LNCaP clone FGC (cell line): Measurements from ENCODE around the gene SFXN3.

Experiments used
- DNase-seq: peaks from one replicate; pipeline ENCODE4 v3.0.0-alpha.2; 2011; ENCODE audit warnings: low read depth
- H3K4me3 ChIP-seq: 2 replicates; pipeline ENCODE4 v1.5.1; 2011; ENCODE audit warnings: mild to moderate bottlenecking, low read depth, low read length, control low read depth
- TF ChIP-seq, protein P1 (sequence below): IDR thresholded peaks from 2 replicates; pipeline ENCODE4 v1.5.1; 2012; ENCODE audit warnings: mild to moderate bottlenecking; ENCODE audit not compliant: control insufficient read depth, insufficient read depth; ENCODE audit errors: extremely low read depth

SFXN3 gene

DNA sequence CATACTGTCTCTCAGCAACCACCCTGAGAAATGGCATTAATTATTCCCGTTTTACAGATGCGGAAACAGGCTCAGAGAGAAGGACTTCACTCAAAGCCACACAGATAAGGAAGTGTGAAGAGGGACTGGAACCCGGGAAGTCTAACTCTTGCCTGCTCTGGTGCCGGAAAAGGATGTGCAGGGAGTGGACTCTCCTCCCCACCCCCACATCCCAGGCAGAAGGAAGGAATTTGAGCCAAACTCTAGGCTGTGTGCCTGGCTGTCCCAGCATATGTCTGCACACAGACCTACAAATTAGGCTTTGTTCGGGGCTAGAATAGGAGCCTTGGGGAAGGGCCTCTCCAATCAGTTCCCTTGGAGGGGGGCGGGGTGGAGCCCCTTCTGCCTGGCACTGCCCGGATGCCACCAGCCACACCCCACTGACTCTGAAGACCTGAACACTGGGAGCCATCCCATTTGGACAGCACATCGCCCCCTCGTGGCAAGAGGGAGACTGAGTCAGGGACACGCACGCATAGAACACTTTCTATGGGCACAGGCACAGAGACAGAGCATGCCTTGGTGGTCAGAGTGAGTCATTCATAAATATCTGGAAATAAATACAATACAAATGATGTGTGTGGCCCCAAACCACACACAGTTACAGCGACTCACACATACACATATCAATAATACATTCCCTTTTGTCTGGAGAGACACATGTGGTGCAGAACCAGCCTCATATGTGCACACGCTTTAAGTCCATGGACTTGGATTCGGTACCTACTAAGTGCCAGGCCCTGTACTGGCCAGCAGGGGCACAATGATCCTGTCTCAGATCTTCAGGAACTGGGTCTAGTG, 18.3 kb upstream of the SFXN3 start:
- TF ChIP-seq, protein P1, sequence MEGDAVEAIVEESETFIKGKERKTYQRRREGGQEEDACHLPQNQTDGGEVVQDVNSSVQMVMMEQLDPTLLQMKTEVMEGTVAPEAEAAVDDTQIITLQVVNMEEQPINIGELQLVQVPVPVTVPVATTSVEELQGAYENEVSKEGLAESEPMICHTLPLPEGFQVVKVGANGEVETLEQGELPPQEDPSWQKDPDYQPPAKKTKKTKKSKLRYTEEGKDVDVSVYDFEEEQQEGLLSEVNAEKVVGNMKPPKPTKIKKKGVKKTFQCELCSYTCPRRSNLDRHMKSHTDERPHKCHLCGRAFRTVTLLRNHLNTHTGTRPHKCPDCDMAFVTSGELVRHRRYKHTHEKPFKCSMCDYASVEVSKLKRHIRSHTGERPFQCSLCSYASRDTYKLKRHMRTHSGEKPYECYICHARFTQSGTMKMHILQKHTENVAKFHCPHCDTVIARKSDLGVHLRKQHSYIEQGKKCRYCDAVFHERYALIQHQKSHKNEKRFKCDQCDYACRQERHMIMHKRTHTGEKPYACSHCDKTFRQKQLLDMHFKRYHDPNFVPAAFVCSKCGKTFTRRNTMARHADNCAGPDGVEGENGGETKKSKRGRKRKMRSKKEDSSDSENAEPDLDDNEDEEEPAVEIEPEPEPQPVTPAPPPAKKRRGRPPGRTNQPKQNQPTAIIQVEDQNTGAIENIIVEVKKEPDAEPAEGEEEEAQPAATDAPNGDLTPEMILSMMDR, result peak; percentile 65
- no peak for DNase-seq
- no peak overlapping the region for H3K4me3 ChIP-seq

DNA sequence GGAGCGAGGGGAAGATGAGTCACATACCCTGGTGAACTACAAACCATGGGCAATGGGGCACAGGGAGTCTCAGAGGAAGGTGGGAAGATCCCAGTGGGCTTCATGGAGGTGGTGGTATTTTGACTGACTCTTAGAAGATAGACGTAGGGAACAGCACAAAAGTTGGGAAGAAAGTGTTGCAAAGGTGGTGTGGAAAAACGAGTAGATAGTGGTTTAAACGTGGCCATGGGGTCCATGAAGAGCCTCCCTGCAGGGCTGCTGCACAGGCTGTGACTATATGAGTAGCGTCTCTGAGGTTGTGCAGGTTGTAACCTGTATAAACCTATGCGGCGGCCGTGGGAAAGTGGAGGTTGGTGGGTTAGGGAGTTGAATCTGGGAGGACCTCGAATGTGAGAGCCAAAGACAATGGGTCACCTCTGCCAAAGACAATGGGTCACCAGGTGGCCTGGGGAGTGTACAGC, 17.6 kb upstream of the SFXN3 start:
- H3K4me3 ChIP-seq, result no peak overlapping the region
- no peak for DNase-seq
- TF ChIP-seq, protein P1, result no peak

DNA sequence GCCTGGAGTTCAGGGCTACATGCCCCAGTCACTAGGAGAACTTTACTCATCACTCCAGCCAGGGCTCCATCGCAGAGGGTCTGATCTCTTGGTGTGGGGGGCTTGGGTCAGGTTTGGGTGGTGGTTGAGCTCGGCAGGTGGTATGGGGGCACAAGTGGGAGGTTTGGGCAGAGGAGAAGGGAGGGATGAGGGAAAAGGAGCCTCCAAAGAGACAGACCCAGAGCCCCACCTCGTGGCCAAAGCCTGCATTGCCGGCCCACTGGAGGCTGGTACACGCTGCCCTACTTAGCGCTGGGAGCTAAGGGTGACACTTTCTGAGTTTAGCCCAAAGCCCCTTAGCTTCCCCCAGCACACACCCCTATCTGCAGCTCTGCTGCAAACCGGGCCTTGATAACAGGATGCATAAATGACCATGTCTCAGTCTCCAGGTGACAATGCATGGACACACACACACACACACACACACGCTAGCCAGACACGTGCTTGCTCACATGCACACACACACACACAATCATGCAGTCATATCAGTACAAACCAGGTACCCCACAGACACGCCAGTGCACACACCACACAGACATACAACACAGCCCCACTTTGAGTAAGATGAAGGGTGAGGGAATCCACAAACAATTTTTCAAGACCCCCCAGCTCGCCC, 16.7 kb upstream of the SFXN3 start:
- no peak for DNase-seq
- H3K4me3 ChIP-seq, result no peak overlapping the region
- TF ChIP-seq, protein P1, result peak; percentile 50

DNA sequence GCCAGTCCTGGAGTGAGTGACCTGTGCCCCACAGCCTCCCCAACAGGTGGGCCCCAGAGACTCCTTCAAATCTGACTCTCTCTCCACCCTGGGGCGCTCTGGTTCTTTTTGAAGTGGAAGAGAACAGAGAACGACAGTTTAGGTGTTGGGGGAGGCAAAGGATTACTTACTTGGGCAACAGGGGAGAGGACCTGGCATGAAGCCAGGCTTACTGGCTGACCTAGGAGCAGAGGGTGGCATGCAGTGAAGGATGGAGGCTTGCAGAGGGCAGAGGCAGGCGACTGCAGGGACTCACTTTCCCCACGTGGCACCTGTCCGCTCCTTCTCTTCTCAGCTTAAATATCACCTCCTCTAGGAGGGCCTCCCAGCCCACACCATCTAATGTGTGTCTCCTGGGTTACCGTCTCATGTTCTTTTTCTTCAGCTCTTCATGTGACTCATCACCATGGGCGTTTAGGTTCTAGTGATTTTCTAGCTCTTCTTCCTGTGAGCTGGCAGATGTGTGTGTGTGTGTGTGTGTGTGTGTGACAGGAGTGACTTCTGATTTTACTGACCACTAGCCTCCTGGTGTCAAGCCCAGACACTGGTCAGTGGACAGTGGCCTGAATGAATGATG, 16.0 kb upstream of the SFXN3 start:
- TF ChIP-seq, protein P1, result no peak
- no peak for DNase-seq
- no peak overlapping the region for H3K4me3 ChIP-seq

DNA sequence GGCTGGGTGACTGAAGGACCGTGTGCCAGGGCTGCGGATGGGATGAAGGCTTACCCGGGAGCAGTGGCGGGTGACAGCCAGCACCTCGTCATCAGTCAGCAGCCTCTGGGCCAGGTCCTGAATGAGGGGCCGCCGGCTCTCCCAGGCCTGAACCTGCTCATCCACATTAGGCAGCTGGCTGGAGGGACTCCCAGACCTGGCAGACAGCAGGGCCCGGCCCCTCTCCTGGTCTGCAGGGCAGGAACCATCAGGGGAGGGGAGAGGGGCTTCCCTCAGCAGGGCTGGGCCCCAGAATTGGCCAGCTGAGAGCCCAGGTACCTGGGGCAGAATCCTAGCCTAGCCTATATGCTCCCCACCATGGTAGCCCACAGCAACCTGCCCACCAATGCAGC, 15.5 kb upstream of the SFXN3 start:
- TF ChIP-seq, protein P1, result no peak
- no peak for DNase-seq
- H3K4me3 ChIP-seq, result no peak overlapping the region

DNA sequence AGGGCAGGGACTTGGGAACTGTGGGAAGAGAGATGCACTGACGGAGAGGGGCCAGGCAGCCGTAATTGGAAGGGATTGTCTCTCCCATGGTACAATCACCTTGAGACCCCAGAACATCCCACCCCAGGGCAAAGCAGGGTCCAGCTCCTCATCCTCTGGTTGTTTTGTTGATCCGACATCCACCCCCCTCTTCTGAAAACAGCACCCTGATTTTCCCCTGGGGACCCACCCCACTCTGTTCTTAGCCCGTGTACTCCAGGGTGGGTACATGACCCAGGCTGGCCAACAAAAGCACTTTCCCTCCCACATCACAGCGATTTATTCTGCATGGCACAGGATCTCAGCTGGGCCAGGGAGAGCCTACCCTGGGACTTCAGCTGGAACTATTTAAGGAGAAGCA, 14.2 kb upstream of the SFXN3 start:
- TF ChIP-seq, protein P1, result no peak
- no peak overlapping the region for H3K4me3 ChIP-seq
- no peak for DNase-seq
